ENCODE data around the gene CCDC142. TPM values are rescaled to one million over a fixed set of nuclear protein-coding genes. Genes with fewer than 3 reads are reported as not detected.
"Not testable (repeated sequence)": the region's sequence is repeated elsewhere in the genome, so short reads cannot be mapped to it uniquely, and the experiment has no call there.

CCDC142 gene
- polyA plus RNA-seq, 3 donors: 10.2 to 18.6 (median 17.1) TPM

GRCh38 chr2:74472945-74473258 lies 9.9 kb downstream of the CCDC142 start:
- DNase-seq: no peak

GRCh38 chr2:74472086-74472944 lies 10.5 kb downstream of the CCDC142 start, which contains the start of gene MRPL53:
Gene MRPL53, minus strand, starts transcription at chr2:74472680. Its CDS starts 20 bp downstream, at chr2:74472660.
- peak; percentile 94 for DNase-seq

GRCh38 chr2:74471332-74472065 lies 11.3 kb downstream of the CCDC142 start:
- no peak for DNase-seq

- not testable (repeated sequence) for DNase-seq
Observed at GRCh38 chr2:74470742-74471141, 12.1 kb downstream of the CCDC142 start.

GRCh38 chr2:74464406-74464805 lies 18.4 kb downstream of the CCDC142 start:
- DNase-seq: no peak

- DNase-seq: no peak
Observed at GRCh38 chr2:74462786-74463105, 20.1 kb downstream of the CCDC142 start.

GRCh38 chr2:74462054-74462785 lies 20.6 kb downstream of the CCDC142 start:
- DNase-seq: no peak

GRCh38 chr2:74461187-74462053 lies 21.4 kb downstream of the CCDC142 start:
- no peak for DNase-seq

GRCh38 chr2:74460187-74460586 lies 22.6 kb downstream of the CCDC142 start:
- not testable (repeated sequence) for DNase-seq

- not testable (repeated sequence) for DNase-seq
Observed at GRCh38 chr2:74459503-74460118, 23.2 kb downstream of the CCDC142 start.

- DNase-seq: no peak
Observed at GRCh38 chr2:74458938-74459363, 23.8 kb downstream of the CCDC142 start.

GRCh38 chr2:74458132-74458937 lies 24.5 kb downstream of the CCDC142 start, which contains the start of gene WBP1:
Gene WBP1, plus strand, starts transcription at chr2:74458438. Its CDS starts 165 bp downstream, at chr2:74458603.
- DNase-seq: peak; percentile 100

- no peak for DNase-seq
Observed at GRCh38 chr2:74457549-74458131, 25.2 kb downstream of the CCDC142 start.

GRCh38 chr2:74457129-74457548 lies 25.7 kb downstream of the CCDC142 start:
- DNase-seq: no peak

GRCh38 chr2:74454654-74455511 lies 27.9 kb downstream of the CCDC142 start, which contains the start of gene INO80B:
Gene INO80B, plus strand, starts transcription at chr2:74455087. Its CDS starts 30 bp downstream, at chr2:74455117.
- DNase-seq: peak; percentile 98

GRCh38 chr2:74450570-74451190 lies 32.1 kb downstream of the CCDC142 start:
- no peak for DNase-seq

- DNase-seq: no peak
Observed at GRCh38 chr2:74448771-74449170, 34.0 kb downstream of the CCDC142 start.

Data from renal pelvis (tissue), 4 donors.